HepG2 (cell line): ENCODE measurements around the gene SP9. TPM values are rescaled to one million over a fixed set of nuclear protein-coding genes. Genes with fewer than 3 reads are reported as not detected.
A peak's percentile ranks its signal among the peaks of the same experiment; 100 is the strongest.

Source experiments
- EEA1 ChIP-seq: sonication (generic); formaldehyde crosslinking; IDR thresholded peaks from 2 replicates; pipeline ENCODE4 v1.5.1; 2020; ENCODE audit warnings: mild to moderate bottlenecking, missing genetic modification reagents, borderline replicate concordance
- JUN ChIP-seq: sonication (generic); formaldehyde crosslinking; IDR thresholded peaks from 2 replicates; pipeline ENCODE4 v1.4.0; 2020; ENCODE audit warnings: mild to moderate bottlenecking, missing genetic modification reagents
- KMT2B ChIP-seq: IDR thresholded peaks from 2 replicates; pipeline ENCODE4 v1.6.1; 2016; ENCODE audit warnings: missing genetic modification reagents, missing compliant biosample characterization
- NONO ChIP-seq, 2 experiments: fragments of 450-650 bp in 1 of 2; sonication (generic) in 1 of 2; formaldehyde crosslinking in 1 of 2; IDR thresholded peaks in 1 of 2; conservative IDR thresholded peaks in 1 of 2; 2 replicates each; pipeline versions ENCODE4 v1.6.1 to v1.8.0; 2017 to 2022; ENCODE audit warnings: mild to moderate bottlenecking in 1 of 2, missing genetic modification reagents in 1 of 2, moderate library complexity in 1 of 2
- ONECUT2 ChIP-seq: sonication (generic); formaldehyde crosslinking; IDR thresholded peaks from 2 replicates; pipeline ENCODE4 v1.4.0; 2020; ENCODE audit warnings: missing genetic modification reagents
- PHF21A ChIP-seq: sonication (generic); formaldehyde crosslinking; IDR thresholded peaks from 2 replicates; pipeline ENCODE4 v1.5.0; 2020; ENCODE audit warnings: mild to moderate bottlenecking, missing genetic modification reagents
- POLR2A ChIP-seq, 2 experiments: IDR thresholded peaks; 2 replicates each; pipeline ENCODE4 v1.6.1; 2011; ENCODE audit warnings: low read depth in 2 of 2, low read length in 2 of 2, mild to moderate bottlenecking in 1 of 2, moderate library complexity in 1 of 2; ENCODE audit not compliant: insufficient read depth in 1 of 2
- SAP130 ChIP-seq: IDR thresholded peaks from 2 replicates; pipeline ENCODE4 v1.6.1; 2016; ENCODE audit warnings: low read depth
- SKI ChIP-seq: fragments of 450-650 bp; IDR thresholded peaks from one replicate; pipeline ENCODE4 v1.6.1; 2018; ENCODE audit warnings: mild to moderate bottlenecking; ENCODE audit not compliant: partially characterized antibody
- SMAD9 ChIP-seq: sonication (generic); formaldehyde crosslinking; IDR thresholded peaks from 2 replicates; pipeline ENCODE4 v1.5.1; 2020; ENCODE audit warnings: mild to moderate bottlenecking, missing genetic modification reagents
- STAG1 ChIP-seq: sonication (generic); formaldehyde crosslinking; IDR thresholded peaks from 2 replicates; pipeline ENCODE4 v1.4.0; 2020; ENCODE audit warnings: missing genetic modification reagents
- TCF7L2 ChIP-seq: IDR thresholded peaks from 2 replicates; pipeline ENCODE4 v1.6.1; 2011; ENCODE audit warnings: mild to moderate bottlenecking, low read depth, low read length, moderate library complexity
- ZBTB39 ChIP-seq: sonication (generic); formaldehyde crosslinking; IDR thresholded peaks from 2 replicates; pipeline ENCODE4 v1.5.0; 2020; ENCODE audit warnings: missing genetic modification reagents
- ZNF337 ChIP-seq: sonication (generic); formaldehyde crosslinking; IDR thresholded peaks from 2 replicates; pipeline ENCODE4 v1.5.1; 2020; ENCODE audit warnings: missing genetic modification reagents, low read depth, mild to moderate bottlenecking, borderline replicate concordance
- ZNF580 ChIP-seq: IDR thresholded peaks from 2 replicates; pipeline ENCODE4 v1.6.1; 2016; ENCODE audit warnings: low read depth, borderline replicate concordance
- ZNF644 ChIP-seq: IDR thresholded peaks from 2 replicates; pipeline ENCODE4 v1.6.1; 2016; ENCODE audit warnings: low read depth
- ZNF749 ChIP-seq: sonication (generic); formaldehyde crosslinking; IDR thresholded peaks from 2 replicates; pipeline ENCODE4 v1.8.0; 2022; ENCODE audit warnings: mild to moderate bottlenecking, missing genetic modification reagents, moderate library complexity, borderline replicate concordance
- ZNF878 ChIP-seq: sonication (generic); formaldehyde crosslinking; IDR thresholded peaks from 2 replicates; pipeline ENCODE4 v1.8.1; 2023; ENCODE audit warnings: mild to moderate bottlenecking, missing genetic modification reagents, moderate library complexity
- ZSCAN12 ChIP-seq: sonication (generic); formaldehyde crosslinking; IDR thresholded peaks from 2 replicates; pipeline ENCODE4 v1.9.0; 2021; ENCODE audit warnings: mild to moderate bottlenecking, missing genetic modification reagents
- polyA plus RNA-seq, 8 experiments: library from polyadenylated mRNA; depleted of rRNA in 3 of 8; stranded (reverse) in 7 of 8; unstranded in 1 of 8; fragments of >200 nt; fragmentation: Illumina TruSeq in 4 of 8; extraction: Trizol in 4 of 8; gene quantifications; 2 replicates each; pipeline versions ENCODE4 v1.2.1 to v1.2.3, GENCODE V29; 2011 to 2016; ENCODE audit warnings: low read depth in 4 of 8, missing spikeins in 1 of 8, mixed read lengths in 1 of 8; ENCODE audit not compliant: insufficient read depth in 1 of 8
- total RNA-seq, 5 experiments: library from RNA; depleted of rRNA; stranded (reverse); fragments of >200 nt; fragmentation: Illumina TruSeq; extraction: Trizol; gene quantifications; 2 replicates each; pipeline ENCODE4 v1.2.3, GENCODE V29; 2016; ENCODE audit warnings: low read depth in 1 of 5
- TF ChIP-seq, protein P1 (sequence below): IDR thresholded peaks from 2 replicates; pipeline ENCODE4 v1.6.1; 2018; ENCODE audit warnings: missing genetic modification reagents
- TF ChIP-seq, protein P2 (sequence below): sonication (generic); formaldehyde crosslinking; IDR thresholded peaks from 2 replicates; pipeline ENCODE4 v1.8.0; 2023; ENCODE audit warnings: mild to moderate bottlenecking, missing genetic modification reagents
- TF ChIP-seq, protein P3 (sequence below): sonication (generic); formaldehyde crosslinking; IDR thresholded peaks from 2 replicates; pipeline ENCODE4 v1.4.0; 2020; ENCODE audit warnings: mild to moderate bottlenecking, missing genetic modification reagents

SP9 gene
- total and polyA plus RNA-seq, 2 of the 13 experiments (the other 11 are each of a cell fraction or from before 2014, with no cell fraction given) = not detected

GRCh38 chr2:174334781-174335251, at the start of gene SP9 (continued):
- TF ChIP-seq, protein P1, sequence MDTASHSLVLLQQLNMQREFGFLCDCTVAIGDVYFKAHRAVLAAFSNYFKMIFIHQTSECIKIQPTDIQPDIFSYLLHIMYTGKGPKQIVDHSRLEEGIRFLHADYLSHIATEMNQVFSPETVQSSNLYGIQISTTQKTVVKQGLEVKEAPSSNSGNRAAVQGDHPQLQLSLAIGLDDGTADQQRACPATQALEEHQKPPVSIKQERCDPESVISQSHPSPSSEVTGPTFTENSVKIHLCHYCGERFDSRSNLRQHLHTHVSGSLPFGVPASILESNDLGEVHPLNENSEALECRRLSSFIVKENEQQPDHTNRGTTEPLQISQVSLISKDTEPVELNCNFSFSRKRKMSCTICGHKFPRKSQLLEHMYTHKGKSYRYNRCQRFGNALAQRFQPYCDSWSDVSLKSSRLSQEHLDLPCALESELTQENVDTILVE (CRISPR knock-in tag) = no peak
- TF ChIP-seq ZNF749 (no peak), ZNF878 (peak; percentile 72; the same call in 1 of the 2 replicates), ZNF337 (CRISPR knock-in tag) (no peak), STAG1 (CRISPR knock-in tag) (no peak), JUN (CRISPR knock-in tag) (no peak), ZBTB39 (CRISPR knock-in tag) (0 out of 2 replicates have a peak, but pooled peaks have one; percentile 45), POLR2A (IDR thresholded peaks at IDR 0.05; ENCODE audit: insufficient read depth in 1 of 2, low read depth in 2 of 2, low read length in 2 of 2) (no peak), EEA1 (no peak), ZSCAN12 (CRISPR knock-in tag) (no peak), PHF21A (CRISPR knock-in tag) (no peak), NONO (IDR thresholded peaks at IDR 0.05) (no peak), NONO (CRISPR knock-in tag; conservative IDR thresholded peaks at IDR 0.05) (no peak), KMT2B (CRISPR knock-in tag) (no peak), SAP130 (no peak), TCF7L2 (peak; percentile 58; the same call in 1 of the 2 replicates), SMAD9 (no peak), ONECUT2 (CRISPR knock-in tag) (no peak), ZNF644 (CRISPR knock-in tag) (no peak), SKI (no peak), ZNF580 (no peak)
- TF ChIP-seq, protein P2, sequence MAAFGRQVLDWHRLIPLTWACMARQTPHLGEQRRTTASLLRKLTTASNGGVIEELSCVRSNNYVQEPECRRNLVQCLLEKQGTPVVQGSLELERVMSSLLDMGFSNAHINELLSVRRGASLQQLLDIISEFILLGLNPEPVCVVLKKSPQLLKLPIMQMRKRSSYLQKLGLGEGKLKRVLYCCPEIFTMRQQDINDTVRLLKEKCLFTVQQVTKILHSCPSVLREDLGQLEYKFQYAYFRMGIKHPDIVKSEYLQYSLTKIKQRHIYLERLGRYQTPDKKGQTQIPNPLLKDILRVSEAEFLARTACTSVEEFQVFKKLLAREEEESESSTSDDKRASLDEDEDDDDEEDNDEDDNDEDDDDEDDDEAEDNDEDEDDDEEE (CRISPR knock-in tag) = no peak
- TF ChIP-seq, protein P3, sequence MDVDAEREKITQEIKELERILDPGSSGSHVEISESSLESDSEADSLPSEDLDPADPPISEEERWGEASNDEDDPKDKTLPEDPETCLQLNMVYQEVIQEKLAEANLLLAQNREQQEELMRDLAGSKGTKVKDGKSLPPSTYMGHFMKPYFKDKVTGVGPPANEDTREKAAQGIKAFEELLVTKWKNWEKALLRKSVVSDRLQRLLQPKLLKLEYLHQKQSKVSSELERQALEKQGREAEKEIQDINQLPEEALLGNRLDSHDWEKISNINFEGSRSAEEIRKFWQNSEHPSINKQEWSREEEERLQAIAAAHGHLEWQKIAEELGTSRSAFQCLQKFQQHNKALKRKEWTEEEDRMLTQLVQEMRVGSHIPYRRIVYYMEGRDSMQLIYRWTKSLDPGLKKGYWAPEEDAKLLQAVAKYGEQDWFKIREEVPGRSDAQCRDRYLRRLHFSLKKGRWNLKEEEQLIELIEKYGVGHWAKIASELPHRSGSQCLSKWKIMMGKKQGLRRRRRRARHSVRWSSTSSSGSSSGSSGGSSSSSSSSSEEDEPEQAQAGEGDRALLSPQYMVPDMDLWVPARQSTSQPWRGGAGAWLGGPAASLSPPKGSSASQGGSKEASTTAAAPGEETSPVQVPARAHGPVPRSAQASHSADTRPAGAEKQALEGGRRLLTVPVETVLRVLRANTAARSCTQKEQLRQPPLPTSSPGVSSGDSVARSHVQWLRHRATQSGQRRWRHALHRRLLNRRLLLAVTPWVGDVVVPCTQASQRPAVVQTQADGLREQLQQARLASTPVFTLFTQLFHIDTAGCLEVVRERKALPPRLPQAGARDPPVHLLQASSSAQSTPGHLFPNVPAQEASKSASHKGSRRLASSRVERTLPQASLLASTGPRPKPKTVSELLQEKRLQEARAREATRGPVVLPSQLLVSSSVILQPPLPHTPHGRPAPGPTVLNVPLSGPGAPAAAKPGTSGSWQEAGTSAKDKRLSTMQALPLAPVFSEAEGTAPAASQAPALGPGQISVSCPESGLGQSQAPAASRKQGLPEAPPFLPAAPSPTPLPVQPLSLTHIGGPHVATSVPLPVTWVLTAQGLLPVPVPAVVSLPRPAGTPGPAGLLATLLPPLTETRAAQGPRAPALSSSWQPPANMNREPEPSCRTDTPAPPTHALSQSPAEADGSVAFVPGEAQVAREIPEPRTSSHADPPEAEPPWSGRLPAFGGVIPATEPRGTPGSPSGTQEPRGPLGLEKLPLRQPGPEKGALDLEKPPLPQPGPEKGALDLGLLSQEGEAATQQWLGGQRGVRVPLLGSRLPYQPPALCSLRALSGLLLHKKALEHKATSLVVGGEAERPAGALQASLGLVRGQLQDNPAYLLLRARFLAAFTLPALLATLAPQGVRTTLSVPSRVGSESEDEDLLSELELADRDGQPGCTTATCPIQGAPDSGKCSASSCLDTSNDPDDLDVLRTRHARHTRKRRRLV (CRISPR knock-in tag) = no peak
